AG20443 (cell line): ENCODE measurements around the gene CDR2L.
"Not testable (repeated sequence)": the region's sequence is repeated elsewhere in the genome, so short reads cannot be mapped to it uniquely, and the experiment has no call there.

Experiments
- DNase-seq: peaks from one replicate; pipeline ENCODE4 v3.0.0; 2012; ENCODE audit warnings: low spot score, mixed read lengths

The CDR2L gene

GRCh38 chr17:74981979-74982662, 5.3 kb upstream of the CDR2L start:
- DNase-seq, result peak; percentile 82

GRCh38 chr17:74982663-74983313, 4.6 kb upstream of the CDR2L start:
- DNase-seq, result not testable (repeated sequence)

GRCh38 chr17:74986206-74986576, 1.2 kb upstream of the CDR2L start:
- DNase-seq, result no peak

GRCh38 chr17:74987909-74988711, 678 bp downstream of the CDR2L start:
- peak; percentile 86 for DNase-seq

- DNase-seq, result no peak
Observed at GRCh38 chr17:74990581-74991105, 3.2 kb downstream of the CDR2L start.

GRCh38 chr17:74992223-74992622, 4.8 kb downstream of the CDR2L start:
- no peak for DNase-seq

- DNase-seq, result no peak
Observed at GRCh38 chr17:74994440-74994839, 7.0 kb downstream of the CDR2L start.

- no peak for DNase-seq
Observed at GRCh38 chr17:74995847-74996246, 8.4 kb downstream of the CDR2L start.

- no peak for DNase-seq
Observed at GRCh38 chr17:74998783-74999182, 11.4 kb downstream of the CDR2L start.

GRCh38 chr17:74999523-74999922, 12.1 kb downstream of the CDR2L start:
- DNase-seq, result no peak

- DNase-seq, result no peak
Observed at GRCh38 chr17:75001915-75002843, 14.7 kb downstream of the CDR2L start.

- no peak for DNase-seq
Observed at GRCh38 chr17:75003070-75003956, 15.9 kb downstream of the CDR2L start.

- DNase-seq, result no peak
Observed at GRCh38 chr17:75003957-75004355, 16.5 kb downstream of the CDR2L start.

GRCh38 chr17:75004371-75004770, 16.9 kb downstream of the CDR2L start:
- no peak for DNase-seq

GRCh38 chr17:75005291-75005690, 17.9 kb downstream of the CDR2L start:
- no peak for DNase-seq

GRCh38 chr17:75006084-75006483, 18.7 kb downstream of the CDR2L start:
- not testable (repeated sequence) for DNase-seq

- no peak for DNase-seq
Observed at GRCh38 chr17:75006653-75007052, 19.2 kb downstream of the CDR2L start.

- DNase-seq, result no peak
Observed at GRCh38 chr17:75008373-75008772, 20.9 kb downstream of the CDR2L start.

GRCh38 chr17:75009139-75009724, 21.8 kb downstream of the CDR2L start:
- no peak for DNase-seq

GRCh38 chr17:75010683-75011400, 23.4 kb downstream of the CDR2L start:
- DNase-seq, result peak; percentile 29
